Camera-type eye (tissue), 1 donor: ENCODE results near the gene ACHE. TPM values are rescaled to one million over a fixed set of nuclear protein-coding genes. Genes with fewer than 3 reads are reported as not detected.

ENCODE experiments used
- total RNA-seq: library from RNA; depleted of rRNA; stranded (reverse); fragments of >200 nt; gene quantifications from one replicate; pipeline ENCODE4 v1.2.3, GENCODE V29; 2014

The ACHE gene
- total RNA-seq: 25.7 TPM

DNA sequence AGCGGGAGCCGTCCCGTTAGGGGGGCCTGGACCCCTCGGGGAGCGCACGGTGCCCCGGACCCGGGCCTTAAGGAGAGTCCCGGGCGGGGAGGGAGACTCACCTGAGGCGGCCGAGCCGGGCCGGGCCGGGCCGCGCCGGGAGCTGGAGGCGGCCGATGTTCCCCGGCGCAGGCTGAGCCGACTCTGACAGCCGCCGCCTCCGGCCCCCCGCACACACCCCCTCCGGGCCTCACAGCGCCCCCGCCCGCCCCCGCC lies at the start of gene ACHE:
Gene ACHE (minus strand): TSS at position 188 of the 255 bp plus-strand sequence. CDS start 1,656 bp downstream, outside the sequence.

GRCh38 chr7:100888988-100889750 lies 6.5 kb downstream of the ACHE start, which contains the start of gene UFSP1:
UFSP1 (minus strand) TSS chr7:100889715; CDS start chr7:100889271, 444 bp downstream.

GRCh38 chr7:100874577-100875355 lies 20.9 kb downstream of the ACHE start, which contains the start of gene SRRT:
SRRT (plus strand) TSS chr7:100875103; CDS start chr7:100875591, 488 bp downstream.

DNA sequence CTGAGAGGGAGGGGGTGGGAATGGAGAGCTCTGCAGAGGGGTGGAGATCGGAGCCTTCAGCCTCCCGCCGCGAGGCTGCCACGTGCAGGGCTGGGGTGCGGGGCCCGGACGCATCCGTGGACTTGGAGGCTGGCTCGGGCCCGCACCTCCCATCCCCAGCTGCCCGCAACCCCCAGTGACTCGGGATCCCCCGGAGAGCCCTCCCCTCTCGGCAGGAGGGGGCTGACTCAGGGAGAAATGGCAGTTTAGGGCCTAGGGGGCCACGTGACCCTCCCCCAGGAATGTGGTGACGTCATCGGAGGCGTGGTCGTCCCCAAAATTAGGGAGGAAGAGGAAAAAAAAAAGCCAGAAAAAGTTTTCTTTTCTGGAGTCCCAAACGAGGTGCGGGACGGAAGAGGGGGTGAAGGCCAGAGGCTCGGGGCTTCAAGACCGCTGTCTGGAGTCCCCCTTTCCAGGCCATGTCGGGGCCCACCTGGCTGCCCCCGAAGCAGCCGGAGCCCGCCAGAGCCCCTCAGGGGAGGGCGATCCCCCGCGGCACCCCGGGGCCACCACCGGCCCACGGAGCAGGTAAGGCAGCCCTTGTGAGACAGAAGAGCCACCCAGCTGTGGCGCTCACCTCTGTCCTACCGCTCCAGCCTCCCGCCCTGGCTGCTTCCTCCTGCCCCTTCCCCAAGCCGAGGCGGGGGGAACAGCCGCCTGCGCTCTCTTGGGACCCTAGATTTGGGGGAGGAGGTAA lies 28.5 kb downstream of the ACHE start, which contains the start of gene TRIP6:
Gene TRIP6 (plus strand): TSS at position 348 of the 736 bp plus-strand sequence. CDS start 111 bp downstream, at position 459.

DNA sequence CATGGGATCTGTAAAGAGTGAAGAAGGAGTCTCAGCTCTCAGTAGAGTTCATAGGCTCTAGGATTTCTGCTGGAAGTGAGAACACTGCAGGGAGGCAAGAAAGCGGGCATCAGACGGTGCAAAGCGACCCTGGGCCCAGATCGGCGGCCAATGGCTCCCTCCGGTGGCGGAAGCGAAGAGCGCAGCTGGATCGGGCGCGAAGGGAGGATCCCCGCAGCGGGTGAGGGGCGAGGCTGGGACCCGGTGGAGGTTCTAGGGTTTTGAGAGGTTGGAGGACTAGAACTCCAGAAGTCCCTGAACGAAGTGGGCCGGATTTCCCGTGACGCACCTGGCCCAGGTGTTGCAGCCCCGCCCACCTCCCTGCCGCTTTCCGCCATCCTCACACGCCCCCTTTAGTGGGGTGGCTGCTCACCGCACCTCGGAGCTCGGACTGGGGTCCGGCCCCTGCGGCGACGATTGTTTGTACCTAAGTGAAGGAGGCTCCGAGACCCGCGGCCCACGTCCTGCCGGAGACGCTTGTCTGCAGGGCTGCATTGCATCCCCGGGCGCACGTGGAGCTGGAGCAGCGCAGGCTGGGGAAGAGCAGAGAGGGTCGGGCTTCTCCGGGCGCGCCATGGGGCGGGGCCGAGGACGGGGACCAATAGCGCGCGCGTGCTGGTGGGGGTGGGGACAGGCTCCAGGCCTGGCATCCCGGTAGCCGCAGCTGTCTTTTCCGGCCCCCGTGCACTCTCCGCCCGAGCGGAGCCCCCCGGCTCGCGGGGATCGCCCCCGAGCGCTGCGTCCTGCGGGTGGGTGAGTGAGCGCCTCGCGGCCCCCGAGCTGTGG lies 43.4 kb downstream of the ACHE start, which contains the start of gene SLC12A9:
Gene SLC12A9 (plus strand): TSS at position 666 of the 825 bp plus-strand sequence. CDS start 1,485 bp downstream, outside the sequence.

Other genes starting within 250 kb of the ACHE start
- gene ACTL6B, start 239.4 kb downstream of the ACHE start, total RNA-seq: 14.7 TPM
- 103 TPM for gene GNB2, start 222.1 kb downstream of the ACHE start, total RNA-seq
- 45.0 TPM for gene GIGYF1, start 201.6 kb downstream of the ACHE start, total RNA-seq
- 25.2 TPM for gene POP7, start 189.8 kb downstream of the ACHE start, total RNA-seq
- gene EPO, start 175.4 kb downstream of the ACHE start, total RNA-seq: not detected
- not detected for gene ZAN, start 162.3 kb downstream of the ACHE start, total RNA-seq
- 53.1 TPM for gene EPHB4, start 68.4 kb downstream of the ACHE start, total RNA-seq
- 17.0 TPM for gene SLC12A9, start 43.2 kb downstream of the ACHE start, total RNA-seq
- gene TRIP6, start 28.5 kb downstream of the ACHE start, total RNA-seq: 44.5 TPM
- gene SRRT, start 20.8 kb downstream of the ACHE start, total RNA-seq: 88.3 TPM
- gene UFSP1, start 6.2 kb downstream of the ACHE start, total RNA-seq: 0.82 TPM
- not detected for gene MUC3A, start 53.6 kb upstream of the ACHE start, total RNA-seq
- gene MUC12, start 73.7 kb upstream of the ACHE start, total RNA-seq: not detected
- not detected for gene MUC17, start 124.2 kb upstream of the ACHE start, total RNA-seq
- gene TRIM56, start 189.6 kb upstream of the ACHE start, total RNA-seq: 13.4 TPM
- gene SERPINE1, start 231.2 kb upstream of the ACHE start, total RNA-seq: 6.8 TPM